NCI-H2227 treated with DMSO at 0.1 percent for 48 hours (cell line): ENCODE results near the gene PTPN20.
"Not testable (repeated sequence)": the region's sequence is repeated elsewhere in the genome, so short reads cannot be mapped to it uniquely, and the experiment has no call there.

ENCODE experiments used
- DNase-seq: peaks from one replicate; lab custom pipeline; 2025; lab: John Stamatoyannopoulos, UW

PTPN20 gene

DNA sequence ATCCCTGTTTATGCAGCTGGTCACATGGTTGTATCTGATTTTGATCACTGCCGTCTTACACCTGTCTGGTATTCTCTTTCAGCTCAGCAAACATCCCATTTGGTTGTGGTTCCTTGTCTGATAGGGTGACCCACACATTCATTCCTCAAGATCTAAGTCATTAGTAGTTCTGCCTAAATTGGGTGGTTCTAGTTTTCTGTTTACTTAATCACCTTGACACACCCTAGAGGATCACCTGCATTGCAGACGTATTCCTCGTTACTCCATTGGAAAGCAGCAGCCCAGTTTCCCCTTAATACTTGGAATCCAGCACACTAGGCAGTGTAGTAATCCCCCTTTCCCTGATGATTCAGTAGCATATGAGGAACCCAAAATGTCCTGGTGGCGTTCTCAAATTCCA, 41.3 kb downstream of the PTPN20 start:
- not testable (repeated sequence) for DNase-seq

DNA sequence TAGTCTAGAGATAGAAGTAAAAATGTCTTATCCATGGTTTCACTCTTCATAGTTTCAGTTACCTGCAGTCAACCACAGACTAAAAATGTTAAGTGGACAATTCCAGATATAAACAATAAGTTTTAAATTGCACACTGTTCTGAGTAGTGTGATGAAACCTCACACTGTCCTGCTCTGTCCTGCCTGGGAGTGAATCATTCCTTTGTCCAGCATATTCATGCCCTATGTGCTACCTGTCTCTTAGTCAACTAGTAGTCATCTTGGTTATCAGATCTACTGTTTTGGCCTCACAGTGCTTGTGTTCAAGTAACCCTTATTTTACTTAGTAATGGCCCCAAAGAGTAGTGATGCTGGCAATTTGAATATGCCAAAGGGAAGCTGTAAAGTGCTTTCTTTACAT, 49.5 kb downstream of the PTPN20 start:
- DNase-seq, result not testable (repeated sequence)

DNA sequence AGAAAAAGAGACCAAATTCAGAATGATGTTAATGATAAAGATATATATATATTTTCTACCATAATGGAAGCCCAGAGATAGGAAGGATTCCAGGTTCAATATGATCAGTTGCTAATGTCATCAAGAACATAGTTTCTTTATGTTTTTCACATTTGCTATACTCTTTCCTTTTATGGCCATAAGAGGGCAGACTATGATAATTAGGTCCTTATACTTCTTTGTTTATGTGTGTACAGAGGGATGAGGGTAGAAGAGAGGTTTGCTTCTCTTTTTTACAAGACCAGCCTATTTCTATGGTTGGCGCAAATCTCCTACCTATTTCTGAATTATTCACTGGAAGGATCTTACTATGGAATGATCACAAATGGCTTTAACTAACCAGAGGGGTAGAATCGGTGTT, 52.1 kb downstream of the PTPN20 start:
- DNase-seq, result not testable (repeated sequence)

DNA sequence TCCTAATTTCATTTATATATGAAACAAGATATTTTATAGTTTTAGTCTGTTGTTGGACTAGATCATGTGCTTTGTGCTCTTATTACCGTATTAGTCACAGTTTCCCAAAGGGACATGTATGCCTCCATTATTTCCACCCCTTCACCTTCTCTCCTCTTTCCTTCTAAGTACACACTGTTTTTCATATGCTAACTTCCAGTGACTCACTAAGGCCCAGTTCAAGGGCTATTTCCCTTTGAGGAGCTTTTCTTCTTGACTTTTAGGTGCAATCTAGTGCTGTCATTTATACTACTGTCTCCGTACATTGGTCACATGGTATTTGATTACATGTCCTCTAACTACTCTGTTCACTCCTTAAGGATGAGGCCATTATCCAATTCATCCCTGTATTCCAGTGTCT, 55.8 kb downstream of the PTPN20 start:
- not testable (repeated sequence) for DNase-seq

DNA sequence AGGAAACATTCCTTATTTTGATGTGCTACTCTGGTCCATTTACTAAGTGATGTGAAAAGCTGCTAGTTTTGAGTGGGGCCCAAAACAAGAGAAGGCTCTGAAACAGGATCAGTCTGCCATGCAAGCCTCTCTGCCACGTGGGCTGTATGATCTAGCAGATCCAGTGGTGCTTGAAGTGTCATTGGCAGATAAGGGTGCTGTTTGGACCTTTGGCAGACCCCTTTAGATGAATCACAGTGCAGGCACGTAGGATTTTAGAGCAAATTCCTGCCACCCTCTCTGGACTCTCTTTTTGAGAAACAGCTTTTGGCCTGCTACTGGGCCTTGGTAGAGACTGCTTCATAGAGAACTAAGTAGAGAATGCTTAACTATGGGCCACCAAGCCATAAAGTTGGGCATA, 69.0 kb downstream of the PTPN20 start:
- DNase-seq, result not testable (repeated sequence)

DNA sequence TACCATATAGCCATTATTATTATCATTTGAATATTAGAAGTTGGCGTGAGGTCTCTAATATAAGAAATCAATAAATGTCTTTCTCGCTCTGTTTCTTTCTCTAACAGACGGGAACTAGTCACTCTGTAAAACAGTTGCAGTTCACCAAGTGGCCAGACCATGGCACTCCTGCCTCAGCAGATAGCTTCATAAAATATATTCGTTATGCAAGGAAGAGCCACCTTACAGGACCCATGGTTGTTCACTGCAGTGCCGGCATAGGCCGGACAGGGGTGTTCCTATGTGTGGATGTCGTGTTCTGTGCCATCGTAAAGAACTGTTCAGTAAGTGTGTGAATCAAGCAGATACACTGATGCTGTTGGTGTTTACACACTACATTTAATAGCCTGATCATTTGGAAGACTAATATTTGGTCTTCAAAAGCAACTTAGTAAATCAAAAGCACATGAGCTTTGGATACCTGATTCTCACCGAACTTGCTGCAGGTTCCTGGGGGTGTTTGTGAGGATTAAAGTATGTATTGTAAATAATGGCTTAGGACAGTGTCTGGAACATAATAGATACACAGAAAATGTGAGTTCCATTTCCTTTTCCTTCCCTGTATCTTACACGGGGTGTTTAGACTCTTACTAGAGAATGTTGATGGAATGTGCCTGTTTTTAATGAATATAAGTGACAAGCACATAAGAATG, 76.2 kb downstream of the PTPN20 start:
- DNase-seq, result not testable (repeated sequence)

DNA sequence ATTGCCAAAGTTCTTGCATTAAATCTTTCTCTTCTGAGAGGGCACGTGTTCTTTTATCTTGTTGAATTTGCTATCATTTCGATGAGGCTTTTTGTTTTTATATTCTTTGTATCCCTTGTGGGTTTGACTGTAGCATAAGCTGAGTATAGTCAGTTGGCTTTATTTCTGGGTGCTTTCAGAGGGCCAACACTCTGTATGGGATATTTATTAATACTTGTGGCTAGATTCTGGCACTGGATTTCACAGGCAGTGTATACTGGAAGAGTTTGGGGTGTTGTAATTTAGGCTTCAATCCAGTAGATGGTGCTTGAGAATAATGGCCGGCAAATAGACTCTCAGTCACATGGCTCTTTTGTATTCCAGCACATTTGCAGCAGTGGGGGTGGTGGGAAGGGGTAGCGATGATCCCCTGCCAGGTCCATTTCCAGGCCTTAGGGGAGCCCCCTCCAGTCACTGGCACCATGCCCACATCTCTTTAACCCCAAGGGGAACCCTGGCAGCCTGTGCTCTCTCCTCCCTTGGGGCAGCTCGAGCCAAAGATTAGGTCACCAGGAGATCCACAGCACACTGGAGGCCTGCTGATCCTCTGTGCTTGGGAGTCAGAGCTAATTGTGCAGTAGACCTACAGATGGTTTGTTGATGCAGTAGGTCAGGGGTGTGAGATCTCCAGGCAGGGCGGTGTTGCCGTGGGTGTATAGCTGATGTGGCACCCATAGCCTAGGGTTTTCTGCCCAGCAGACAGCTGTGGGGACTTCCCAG, 81.8 kb downstream of the PTPN20 start:
- DNase-seq, result peak; percentile 12

DNA sequence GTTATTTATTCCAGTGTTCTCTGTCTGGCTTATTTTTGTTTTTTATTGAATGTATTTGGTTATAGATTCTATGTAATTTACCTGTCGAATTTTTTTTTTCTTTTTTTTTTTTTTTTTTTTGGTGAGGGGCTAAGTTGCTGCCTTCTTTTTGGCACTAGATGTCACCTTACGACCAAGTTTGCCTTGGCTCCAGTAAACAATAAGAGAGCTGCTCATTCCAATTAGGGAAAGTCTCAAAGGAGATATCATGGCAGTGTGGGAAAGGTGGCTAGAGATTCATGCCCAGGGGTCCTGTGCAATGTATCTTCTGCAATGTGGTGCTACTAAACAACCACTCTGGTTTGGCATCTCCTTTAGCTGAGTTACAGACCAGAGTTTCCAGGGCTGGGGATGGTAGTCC, 84.0 kb downstream of the PTPN20 start:
- no peak for DNase-seq

DNA sequence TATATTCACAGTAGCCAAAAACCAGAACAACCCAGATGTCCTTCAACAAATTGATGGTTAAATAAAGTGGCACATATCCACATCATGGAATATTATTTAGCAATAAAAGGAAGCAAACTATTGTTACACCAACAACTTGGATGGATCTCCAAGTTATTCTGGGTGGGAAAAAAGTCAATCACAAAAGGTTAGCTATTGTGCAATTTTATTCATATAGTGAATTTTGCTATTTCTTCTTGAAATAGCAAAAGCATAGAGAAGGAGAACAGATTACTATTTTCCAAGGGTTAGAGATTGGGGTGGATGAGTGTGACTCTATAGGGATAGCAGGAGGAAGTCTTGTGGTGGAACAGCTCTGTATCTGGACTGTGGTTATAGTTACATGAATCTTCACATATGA, 87.0 kb downstream of the PTPN20 start:
- DNase-seq, result no peak

DNA sequence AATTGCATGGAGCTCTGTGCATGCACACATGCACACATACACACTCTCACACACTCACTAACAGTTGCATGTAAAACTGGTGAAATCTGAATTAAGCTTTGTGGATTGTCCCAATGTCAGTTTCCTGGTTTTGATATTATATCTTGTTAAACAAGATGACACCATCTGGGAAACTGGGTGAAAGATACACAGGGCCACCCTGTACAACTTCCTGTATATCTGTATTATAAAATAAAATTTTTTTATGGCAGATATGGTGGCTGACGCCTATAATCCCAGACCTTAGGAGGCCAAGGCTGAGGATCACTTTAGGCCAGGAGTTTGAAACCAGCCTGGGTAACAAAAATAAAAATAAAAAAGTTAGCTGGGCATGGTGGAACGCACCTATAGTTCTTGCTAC, 87.4 kb downstream of the PTPN20 start:
- no peak for DNase-seq

DNA sequence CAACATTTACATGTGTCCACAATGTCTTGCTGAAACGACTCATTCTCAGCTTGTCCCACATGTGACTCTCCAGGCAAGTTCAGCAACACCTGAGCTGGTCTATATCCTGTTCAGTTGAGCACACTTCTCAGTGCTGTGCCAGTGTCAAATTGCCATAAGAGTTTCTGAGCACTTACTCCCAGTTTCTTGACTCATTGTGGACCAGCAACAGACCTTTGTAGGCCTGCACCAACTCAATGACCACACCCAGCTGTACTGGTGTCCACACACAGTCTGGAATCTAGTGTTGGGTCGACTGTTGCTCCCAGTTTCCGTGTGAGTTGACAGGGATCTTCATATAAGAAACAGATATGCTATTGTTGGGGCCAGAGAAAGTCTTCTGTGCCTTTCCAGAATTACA, 88.0 kb downstream of the PTPN20 start:
- DNase-seq, result no peak

DNA sequence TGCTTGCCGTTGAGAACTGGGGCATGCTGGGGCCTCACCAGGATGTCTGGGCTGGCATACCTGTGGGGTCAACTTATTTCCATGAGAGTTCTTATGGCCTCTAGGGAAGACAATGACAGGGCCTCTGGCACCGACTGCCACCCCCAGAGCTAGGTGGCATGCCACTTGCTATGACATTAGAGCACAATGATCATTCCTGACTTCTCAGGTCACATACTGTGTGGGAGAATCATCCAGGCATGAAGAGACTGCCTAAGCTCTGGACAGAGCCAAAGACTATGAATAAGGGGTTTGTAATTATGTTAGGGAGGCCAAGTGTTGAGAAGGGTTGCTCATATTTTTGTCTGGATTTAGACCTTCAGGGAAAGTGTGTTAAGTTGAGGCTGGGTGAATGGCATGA, 97.5 kb downstream of the PTPN20 start:
- no peak for DNase-seq

DNA sequence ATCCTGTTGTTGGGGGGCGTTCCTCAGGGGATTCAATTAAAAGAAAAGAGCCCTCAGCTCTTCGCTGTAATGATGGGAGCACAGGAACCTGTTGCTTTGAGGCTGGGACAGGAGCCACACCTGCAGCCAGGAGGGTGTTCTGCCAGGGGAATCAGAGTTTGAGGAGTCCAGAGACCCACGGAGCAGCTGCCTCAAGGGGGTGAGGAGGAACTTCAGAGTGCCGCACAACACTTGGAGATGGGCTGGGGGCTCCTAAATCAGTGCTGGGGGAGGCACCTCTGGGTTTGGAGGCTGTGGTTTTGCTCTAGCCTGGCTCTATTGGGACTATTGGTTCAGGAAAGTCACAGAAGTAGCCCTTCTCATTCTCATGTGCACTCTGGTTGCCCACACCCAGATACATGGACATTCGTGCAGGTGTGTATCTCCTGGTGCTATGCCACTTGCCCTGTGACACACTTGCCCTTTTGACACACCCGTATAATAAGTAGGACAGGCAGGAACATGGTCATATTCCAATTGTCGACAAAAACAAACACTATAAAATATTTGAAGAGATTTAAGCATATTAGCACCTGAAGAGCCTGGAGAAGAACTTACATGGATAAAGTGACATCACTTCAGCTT, 98.1 kb downstream of the PTPN20 start:
- no peak for DNase-seq

DNA sequence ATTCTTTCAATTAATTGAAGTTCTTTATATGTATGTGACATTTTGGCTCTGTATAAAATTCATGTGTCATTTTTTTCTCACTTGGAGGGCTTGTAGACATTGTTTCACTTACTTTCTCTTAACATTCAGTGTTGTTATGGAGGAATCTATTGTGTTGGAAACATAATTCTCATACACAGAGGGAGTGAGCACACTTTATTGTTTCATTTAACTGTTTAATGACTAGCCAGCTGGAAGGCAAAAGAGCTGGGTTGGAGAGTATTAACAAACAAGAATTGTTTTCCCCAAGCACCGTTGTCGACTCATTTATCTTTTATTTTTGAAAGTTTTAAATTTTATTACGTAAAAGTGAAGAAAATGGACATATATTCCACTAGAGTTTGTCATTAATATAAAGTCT, 98.8 kb downstream of the PTPN20 start:
- no peak for DNase-seq

DNA sequence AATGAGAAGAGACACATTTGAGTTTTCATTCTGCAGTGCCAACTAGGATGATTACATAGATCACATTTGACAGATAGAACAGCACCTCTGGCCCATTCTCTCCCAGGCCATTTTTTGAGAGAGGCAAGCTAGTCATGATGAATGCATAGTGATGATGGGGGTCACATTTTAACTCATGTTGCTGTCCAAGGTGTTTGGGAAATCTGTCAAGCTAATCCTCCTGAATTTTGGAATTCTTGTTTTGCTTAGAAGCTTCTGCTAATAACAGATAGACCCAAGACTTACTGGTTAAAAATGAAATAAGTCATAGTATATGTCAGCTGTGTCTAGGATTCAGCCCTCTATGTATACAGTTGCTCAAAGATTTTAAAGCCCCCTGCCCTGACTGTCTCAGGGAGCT, 101.0 kb downstream of the PTPN20 start:
- DNase-seq, result no peak

DNA sequence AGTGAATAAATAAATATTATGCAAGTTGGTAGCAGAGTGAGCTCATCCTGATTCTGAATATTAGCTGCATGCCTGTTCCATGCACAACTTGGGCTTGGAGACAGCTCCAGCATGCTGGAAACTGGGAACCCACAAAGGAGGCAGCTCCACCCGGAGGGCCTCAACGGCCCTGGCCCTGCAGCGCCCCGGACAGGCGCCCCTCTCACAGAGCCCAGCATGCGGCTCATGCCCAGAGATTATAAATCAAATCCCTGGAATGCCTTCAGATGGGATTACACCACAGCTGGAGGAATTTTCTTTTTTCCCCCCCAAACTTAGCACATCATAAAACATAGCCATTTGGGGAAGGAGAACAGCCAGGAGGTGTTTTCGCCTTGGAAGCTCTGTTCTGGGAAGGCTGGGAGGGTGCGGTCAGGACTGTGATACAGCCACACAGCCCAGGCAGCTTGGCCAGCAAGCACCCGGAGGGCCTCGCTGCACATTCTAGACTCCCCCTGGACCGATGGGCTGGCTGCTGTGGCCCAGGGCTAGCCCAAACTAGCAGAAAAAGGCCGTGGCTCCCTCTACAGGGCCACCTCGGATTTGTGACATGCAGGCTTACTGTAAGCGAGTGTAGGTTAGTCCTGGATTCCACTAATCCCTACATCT, 102.4 kb downstream of the PTPN20 start:
- no peak for DNase-seq

DNA sequence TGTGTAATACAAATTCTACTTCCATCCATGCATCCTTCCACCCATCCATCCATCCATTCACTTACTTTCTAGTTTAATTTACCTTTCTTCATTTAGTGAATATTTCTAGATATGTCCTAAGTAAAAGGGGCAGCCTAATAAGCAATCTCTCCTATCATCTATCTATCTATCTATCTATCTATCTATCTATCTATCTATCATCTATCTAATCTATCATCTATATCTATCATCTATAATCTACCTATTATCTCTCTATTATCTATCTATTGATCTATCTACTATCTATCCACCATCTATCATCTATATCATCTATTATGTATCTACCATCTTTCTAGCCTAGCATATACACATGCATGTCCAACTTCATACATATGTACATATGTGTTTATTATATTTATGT, 104.2 kb downstream of the PTPN20 start:
- DNase-seq, result no peak

DNA sequence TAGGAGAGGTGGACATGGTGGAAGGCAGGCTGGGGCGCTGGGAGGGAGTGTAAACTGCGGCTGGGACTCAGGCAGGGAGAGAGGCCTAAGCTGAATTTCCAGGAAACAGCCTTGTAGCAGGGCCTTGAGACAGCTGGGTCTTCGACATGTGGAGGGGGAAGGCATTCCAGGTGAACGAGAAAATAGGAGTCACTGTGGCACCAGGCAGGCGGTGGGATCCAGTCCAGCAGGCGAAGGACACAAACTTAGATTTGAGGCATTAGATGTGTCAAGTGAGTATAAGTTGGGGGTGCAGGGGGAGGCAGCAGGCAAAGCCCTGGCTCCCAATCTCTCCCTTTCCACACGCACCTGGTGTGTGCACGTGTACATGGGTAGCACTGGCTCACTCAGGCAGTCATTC, 105.3 kb downstream of the PTPN20 start:
- DNase-seq, result no peak

DNA sequence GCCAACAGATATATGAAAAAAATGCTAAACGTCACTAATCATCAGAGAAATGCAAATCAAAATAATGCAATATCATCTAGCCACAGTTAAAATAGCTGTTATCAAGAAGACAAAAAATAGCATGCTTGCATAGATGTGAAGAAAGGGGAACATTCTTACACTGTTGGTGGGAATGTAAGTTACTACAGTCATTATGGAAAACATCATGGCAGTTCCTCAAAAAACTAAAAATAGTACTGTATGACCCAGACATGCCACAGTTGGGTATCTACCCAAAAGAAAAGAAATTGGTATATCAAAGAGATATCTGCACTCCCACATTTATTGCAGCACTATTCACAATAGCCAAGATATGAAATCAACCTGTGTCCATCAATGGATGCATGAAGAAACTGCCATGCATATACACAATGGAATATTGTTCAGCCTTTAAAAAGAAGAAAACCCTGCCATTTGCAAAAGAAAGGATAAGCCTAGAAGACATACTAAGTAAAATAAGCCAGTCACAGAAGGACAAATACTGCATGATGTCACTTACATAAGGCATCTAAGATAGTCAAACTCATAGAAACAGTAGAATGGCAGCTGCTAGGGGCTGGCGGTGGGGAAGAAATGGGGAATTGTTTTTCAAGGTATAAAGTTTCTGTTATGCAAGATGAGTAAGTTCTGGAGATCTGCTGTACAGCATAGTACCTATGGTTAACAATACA, 107.0 kb downstream of the PTPN20 start:
- DNase-seq, result no peak

DNA sequence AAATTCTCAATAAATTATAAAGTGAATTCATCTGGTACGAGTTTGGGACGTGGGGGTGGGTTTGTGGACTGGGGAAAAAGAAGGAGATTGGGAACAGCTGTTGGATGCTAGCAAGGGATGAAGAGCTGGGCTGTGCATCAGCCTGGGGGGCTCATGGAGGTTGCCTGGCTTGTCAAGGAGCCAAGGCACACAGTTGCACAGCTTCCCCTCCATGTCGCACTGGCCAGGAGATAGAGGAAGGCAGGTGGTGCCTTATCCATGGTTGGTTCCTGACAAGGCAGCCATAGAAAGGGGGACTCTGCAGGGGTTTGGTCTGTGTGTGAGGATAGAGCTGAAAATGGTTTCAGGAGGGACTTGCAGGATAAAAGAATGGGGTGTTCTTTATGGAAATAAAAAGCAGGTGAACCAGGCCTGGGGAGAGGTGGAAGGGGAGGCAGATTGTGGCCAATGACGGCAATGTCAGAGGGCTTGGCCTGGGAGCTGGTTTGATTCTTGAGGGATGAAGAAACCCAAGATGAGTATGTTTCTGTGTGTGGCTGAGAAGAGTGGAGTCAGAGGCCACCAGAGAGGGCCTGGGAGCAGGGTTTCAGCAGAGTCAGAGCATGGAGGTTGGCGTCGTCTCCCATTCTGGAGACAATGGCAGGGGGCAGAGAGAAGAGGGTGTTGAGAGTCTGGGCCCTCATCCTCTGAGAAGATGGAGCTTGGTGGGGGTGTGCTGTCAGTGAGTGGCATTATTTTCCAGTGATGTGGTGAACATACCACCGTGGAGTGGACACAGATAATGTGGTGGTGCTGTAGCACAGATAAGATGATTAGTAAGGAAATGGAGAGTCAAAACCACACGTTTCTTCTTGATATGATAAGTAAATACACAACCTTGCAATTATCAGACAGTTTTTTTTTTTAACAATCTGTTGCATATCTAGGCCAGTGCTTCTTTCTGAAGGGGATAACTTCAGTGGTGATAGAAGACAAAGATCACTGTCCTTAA, 108.2 kb downstream of the PTPN20 start:
- DNase-seq, result no peak

DNA sequence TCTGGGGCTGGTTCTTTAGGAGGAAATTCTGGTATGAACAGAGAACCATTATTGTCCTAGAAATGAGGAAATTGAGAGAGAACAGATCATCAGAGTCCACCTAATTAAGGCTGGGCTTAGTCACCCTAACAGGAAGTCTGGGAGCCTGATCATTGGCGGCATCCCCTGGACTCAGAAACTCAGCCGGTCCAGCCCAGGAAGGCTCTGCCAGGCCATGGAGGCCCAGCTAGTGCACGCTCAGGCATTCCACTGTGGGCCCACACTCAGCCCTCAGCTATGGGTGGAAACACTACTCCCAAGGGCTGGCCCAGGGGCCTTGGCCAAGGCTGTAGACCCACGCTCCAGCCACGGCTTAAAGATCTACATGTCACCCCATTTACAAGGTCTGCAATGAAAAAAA, 109.2 kb downstream of the PTPN20 start:
- DNase-seq, result no peak
